HG02884 (cell line): ENCODE measurements around the gene CDKL2.
"Not testable (repeated sequence)": the region's sequence is repeated elsewhere in the genome, so short reads cannot be mapped to it uniquely, and the experiment has no call there.

Experiments used
- ATAC-seq: cut with Tn5 transposase; IDR thresholded peaks from one replicate; pipeline ENCODE4 v1.9.1; 2021; ENCODE audit warnings: mild to moderate bottlenecking, moderate library complexity; ENCODE audit not compliant: unreplicated experiment

Gene CDKL2

DNA sequence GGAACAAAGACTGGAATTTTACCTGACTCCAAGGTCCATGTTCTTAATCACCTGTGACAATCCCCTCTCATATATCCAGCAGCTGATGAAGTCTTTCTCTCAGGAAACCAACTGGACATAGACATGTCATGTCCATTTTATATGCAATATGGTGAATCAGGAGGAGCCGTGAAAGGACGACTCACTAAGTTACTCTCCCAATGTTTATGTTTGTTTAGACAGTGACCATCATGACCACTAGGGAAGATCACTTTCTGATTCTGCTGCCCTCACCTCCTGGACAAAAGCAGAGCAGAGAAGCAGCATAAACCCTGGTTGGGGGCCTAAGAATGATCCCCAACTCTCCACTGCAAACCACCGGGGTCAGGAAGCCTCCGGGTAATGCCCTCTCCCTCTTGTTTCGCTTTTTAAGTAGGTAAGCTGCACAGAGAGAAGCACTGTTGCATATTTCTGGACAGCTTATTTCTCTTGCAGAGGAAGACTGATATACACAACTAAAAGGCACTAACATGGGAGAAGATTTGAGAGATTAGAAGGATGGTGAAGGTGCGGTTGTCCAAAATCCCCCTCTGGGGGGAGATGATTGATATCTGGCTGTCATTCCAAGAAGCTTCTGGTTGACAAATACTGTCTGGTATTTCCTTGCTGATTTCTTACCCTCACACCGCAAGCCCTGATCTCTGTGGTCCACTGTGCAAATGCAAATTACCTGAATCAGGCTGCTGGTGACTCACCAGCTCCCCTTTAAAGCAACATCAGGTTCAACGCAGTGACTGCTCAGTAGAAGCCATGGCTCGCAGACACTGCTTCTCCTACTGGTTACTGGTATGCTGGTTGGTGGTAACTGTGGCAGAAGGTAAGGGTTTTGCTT lies 74.8 kb downstream of the CDKL2 start, which contains the start of gene ODAPH:
Gene ODAPH, plus strand, starts transcription at position 773 of the 871 bp plus-strand sequence. Its CDS starts 17 bp downstream, at position 790.
- peak; percentile 94 for ATAC-seq

DNA sequence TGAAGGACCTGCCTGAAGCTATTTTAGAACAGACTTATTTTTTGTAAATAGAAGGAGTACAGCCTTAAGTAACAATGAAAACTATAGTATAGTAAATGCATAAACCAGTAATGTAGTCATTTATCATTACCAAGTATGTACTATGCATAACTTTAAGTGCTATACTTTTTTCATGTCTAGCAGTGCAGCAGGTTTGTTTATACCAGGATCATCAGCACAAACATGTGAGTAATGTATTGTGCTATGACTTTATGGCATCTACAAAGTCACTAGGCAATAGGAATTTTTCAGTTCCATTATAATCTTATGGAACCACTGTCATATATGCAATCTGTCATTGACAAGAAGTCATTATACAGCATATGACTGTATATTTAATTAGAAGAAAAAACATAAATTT lies 77.9 kb downstream of the CDKL2 start:
- ATAC-seq, result no peak

DNA sequence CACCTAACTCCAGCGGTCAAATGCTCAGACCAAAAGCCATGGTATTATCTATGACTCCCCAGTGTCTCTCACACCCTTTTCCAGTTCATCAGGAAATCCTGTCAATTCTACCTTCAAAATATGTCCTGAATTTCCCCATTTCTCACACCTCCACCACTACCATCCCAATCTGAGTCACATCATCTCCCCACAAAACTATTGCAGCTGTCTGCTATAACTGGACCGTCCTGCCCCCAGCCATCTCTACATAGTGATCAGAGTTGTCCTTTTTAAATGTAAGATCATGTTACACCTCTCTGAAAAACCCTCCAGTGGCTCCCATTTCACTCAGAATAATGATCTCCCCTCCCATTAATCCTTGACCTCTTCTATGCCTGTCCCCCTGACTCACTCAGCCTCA lies 81.3 kb downstream of the CDKL2 start:
- no peak for ATAC-seq

DNA sequence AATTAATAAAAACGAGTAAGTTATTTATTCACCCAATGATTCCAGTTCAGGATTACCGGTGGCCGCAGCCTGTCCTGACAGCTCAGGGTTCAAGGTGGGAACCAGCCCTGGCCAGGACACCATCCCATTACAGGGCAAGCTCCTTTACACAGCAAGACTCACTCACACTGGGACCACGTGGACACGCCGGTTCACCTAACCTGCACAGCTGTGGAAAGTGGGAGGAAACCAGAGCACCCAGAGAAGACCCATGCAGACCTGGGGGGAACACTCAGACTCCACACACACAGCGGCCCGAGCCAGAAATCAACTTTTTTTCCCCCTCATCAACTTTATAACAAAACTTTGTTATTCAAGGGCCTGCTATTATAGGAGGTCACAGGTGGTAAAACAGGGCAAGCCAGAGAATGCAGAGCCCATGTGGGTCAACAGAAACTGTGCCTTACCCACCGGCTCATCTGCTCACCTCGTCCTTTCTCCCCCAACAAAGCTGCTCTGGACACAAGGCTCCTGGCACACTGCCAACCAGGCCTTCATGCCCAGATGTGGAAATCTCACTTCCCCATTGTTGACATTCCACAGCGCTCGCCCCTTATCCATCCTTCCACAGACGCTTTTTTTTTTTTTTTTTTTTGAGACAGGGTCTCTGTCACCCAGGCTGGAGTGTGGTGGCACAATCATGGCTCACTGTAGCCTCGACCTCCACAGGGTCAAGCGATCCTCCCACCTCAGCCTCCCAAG lies 82.5 kb downstream of the CDKL2 start:
- no peak for ATAC-seq

DNA sequence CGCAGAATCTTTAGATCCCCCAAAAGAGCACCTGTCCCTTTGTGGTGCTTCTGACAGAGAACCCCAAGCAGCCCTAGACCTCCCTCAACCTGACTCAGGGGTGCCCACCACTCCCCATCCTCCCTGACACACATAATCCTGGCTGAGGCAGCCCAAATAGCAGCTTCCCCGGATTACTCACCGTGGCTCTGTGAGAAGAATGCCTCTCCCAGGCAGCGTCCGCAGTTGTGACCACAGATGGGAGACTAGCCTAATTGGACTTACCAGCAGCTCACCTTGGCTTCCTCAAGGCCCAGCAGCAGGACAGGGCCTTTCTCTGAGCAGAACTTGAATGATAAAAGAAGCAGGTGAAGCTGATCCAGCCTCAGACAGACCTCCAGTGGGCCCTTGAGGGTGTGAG lies 84.8 kb downstream of the CDKL2 start:
- ATAC-seq, result no peak

DNA sequence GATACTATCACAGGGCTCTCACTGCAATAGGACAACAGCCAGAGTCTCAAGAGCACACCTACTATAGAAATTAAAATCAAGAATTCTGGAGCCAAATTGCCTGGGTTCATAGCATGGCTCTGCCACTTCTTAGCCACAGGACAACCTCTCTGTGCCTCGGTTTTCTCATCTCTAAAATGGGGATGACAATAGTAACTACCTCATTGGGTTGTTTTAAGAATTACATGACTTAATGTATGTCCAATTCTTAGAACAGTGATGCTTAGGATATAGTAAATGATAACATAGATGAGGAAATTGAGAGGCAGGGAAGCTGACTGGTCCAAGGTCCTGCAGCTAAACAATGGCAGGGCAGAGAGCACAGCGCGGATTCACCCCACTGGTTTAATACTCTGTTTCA lies 85.5 kb downstream of the CDKL2 start:
- ATAC-seq, result no peak

DNA sequence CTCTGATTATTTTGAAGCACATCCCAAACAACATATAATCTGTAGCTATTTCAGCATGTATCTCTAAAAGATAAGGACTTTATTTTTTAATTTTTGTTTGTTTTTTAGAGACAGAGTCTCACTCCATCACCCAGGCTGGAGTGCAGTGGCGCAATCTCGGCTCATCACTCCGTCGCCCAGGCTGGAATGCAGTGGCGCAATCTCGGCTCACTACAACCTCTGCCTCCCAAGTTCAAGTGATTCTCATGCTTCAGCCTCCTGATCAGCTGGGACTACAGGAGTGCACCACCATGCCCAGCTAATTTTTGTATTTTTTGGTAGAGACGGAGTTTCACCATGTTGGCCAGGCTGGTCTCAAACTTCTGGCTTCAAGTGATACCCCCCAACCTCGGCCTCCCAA lies 86.1 kb downstream of the CDKL2 start:
- ATAC-seq, result not testable (repeated sequence)

DNA sequence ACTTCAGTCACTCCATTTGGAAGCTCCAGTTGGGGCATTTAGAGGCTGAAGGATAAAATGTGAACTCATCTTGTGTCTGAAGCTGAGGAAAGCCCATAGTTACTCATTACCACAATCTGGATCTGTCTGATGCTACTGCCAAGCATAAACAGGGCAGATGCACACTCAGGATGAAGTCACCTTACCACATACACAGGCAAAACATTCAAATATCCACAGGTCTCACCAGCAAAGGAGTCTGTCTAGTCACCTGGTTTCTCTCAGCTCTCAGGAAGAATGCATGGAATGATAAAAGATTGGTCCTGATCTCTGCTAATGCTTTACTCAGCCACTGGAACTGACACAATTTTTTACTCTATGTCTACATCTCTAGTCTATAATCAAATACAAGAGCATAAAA lies 87.5 kb downstream of the CDKL2 start:
- no peak for ATAC-seq

DNA sequence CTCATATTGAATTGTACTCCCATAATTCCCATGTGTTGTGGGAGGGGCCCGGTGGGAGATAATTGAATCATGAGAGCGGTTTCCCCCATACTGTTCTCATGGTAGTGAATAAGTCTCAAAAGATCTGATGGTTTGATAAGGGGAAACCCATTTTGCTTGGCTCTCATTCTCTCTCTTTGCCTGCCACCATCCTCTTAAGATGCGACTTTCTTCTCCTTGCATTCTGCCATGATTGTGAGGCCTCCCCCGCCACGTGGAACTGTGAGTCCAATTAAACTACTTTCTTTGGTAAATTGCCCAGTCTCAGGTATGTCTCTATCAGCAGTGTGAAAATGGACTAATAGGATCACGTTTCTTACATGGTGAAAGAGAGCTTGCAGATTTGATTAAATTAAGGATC lies 93.0 kb downstream of the CDKL2 start:
- not testable (repeated sequence) for ATAC-seq

DNA sequence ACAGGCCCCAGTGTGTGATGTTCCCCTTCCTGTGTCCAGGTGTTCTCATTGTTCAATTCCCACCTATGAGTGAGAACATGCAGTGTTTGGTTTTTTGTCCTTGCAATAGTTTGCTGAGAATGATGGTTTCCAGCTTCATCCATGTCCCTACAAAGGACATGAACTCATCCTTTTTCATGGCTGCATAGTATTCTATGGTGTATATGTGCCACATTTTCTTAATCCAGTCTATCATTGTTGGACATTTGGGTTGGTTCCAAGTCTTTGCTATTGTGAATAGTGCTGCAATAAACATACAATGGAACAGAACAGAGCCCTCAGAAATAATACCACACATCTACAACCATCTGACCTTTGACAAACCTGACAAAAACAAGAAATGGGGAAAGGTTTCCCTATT lies 96.4 kb downstream of the CDKL2 start:
- ATAC-seq, result not testable (repeated sequence)

DNA sequence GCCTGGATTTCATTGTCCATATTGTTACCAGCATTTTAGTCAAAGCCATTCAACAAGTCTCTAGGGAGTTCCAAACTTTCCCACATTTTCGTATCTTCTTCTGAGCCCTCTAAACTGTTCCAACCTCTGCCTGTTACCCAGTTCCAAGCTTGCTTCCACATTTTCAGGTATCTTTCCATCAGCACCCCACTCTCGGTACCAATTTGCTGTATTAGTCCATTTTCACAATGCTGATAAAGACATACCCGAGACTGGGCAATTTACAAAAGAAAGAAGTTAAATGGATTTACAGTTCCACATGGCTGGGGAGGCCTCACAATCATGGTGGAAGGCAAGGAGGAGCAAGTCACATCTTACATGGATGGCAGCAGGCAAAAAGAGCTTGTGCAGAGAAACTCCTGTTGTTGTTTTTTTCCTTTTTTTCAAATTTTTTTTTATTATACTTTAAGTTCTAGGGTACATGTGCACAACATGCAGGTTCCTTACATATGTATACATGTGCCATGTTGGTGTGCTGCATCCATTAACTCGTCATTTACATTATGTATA lies 96.9 kb downstream of the CDKL2 start:
- not testable (repeated sequence) for ATAC-seq

DNA sequence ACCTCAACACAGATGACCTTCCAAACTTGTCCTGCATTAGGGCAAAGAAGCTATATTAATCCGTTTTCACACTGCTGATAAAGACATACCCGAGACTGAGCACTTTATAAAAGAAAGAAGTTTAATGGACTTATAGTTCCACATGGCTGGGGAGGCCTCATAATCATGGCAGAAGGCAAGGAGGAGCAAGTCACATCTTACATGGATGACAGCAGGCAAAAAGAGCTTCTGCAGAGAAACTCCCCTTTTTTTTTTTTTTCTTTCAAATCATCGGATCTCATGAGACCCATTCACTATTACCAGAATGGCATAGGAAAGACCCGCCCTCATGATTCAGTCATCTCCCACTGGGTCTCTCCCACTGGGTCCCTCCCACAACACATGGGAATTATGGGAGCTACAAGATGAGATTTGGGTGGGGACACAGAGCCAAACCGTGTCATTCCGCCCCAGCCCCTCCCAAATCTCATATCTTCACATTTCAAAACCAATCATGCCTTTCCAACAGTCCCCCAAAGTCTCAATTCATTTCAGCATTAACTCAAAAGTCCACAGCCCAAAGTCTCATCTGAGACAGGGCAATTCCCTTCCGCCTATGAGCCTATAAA lies 98.7 kb downstream of the CDKL2 start:
- not testable (repeated sequence) for ATAC-seq

DNA sequence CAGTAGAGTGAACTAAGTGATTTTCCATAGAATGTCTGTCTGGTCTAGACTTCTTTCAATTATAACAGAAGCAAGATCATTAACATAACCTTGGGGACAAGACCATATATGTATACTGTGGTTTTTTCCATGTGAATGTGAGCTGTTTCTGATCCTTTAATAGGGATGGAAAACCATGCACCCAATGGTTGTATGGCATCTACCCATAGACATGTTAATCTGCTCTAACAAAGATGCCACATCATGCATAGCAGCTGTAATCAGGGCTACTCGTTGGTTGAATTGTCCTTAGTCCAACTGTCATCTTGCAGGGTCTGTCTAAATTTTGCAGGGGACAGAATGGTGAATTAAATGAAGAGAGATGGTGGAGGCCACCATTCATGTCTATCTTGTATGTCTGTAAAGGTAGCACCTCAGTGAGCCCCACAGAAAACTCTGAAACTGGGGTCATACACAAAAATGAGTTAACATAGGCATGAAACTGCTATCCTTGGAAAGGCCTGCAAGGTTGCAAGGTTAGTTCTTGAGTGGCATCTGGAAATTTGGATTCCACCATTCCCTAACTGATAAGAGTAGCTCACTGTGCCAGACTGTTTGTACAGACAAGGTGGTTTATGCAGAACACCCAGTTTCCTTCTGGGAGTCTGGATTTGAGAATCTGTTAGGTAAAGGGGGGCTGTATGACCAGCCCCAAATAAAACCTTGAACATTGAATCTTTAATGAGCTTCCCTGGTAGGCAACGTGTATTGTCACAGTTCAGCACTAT lies 99.6 kb downstream of the CDKL2 start:
- ATAC-seq, result no peak
